Measurements from ENCODE around the gene PLEKHG4.

PLEKHG4 gene

GRCh38 chr16:67246081-67246755, 33.1 kb upstream of the PLEKHG4 start:
- Histone ChIP-seq H3K79me2 (ENCODE audit: insufficient read depth, low read length) (peaks cover 7% of the 10 kb centered on the region; the same call in 1 of the 2 replicates), H3K4me1 (ENCODE audit: insufficient read depth, low read length) (peaks cover 58% of the 10 kb centered on the region), H3K27me3 (ENCODE audit: insufficient read depth, low read length, poor library complexity) (peaks cover 26% of the 10 kb centered on the region), H3K27ac (ENCODE audit: low read length) (no peak overlapping the region), H3K4me2 (ENCODE audit: insufficient read depth, low read length) (peak overlapping the region; percentile 69), H3K4me3 (ENCODE audit: low read depth in 1 of 2, low read length in 2 of 2) (peak overlapping the region; percentile 49 to 79; a peak in 3 of 4 replicates), H4K20me1 (ENCODE audit: insufficient read depth, low read length) (peaks cover 19% of the 10 kb centered on the region), H3K9me3 (ENCODE audit: insufficient read depth, low read length, severe bottlenecking) (no peaks in the 10 kb centered on the region), H2AFZ (ENCODE audit: low read depth, low read length) (peak overlapping the region; percentile 89; the same call in 1 of the 2 replicates), H3K36me3 (ENCODE audit: insufficient read depth, low read length) (no peaks in the 10 kb centered on the region), H3K9ac (ENCODE audit: low read depth, low read length) (peak overlapping the region; percentile 71; the same call in 1 of the 2 replicates)
- TF ChIP-seq EZH2 (IDR thresholded peaks at IDR 0.05; ENCODE audit: borderline replicate concordance, low read depth, low read length, severe bottlenecking) (no peak), CTCF (IDR thresholded peaks at IDR 0.05; ENCODE audit: borderline replicate concordance, extremely low read depth, low read length, poor library complexity, severe bottlenecking) (peak; percentile 38)
- DNase-seq = no peak
- ATAC-seq (ENCODE audit: insufficient read depth, low read depth) = no peak

GRCh38 chr16:67246756-67247191, 32.6 kb upstream of the PLEKHG4 start:
- Histone ChIP-seq H3K27ac (ENCODE audit: low read length) (peak overlapping the region; percentile 64), H3K27me3 (ENCODE audit: insufficient read depth, low read length, poor library complexity) (peaks cover 26% of the 10 kb centered on the region), H3K9ac (ENCODE audit: low read depth, low read length) (peak overlapping the region; percentile 71), H3K4me1 (ENCODE audit: insufficient read depth, low read length) (peaks cover 58% of the 10 kb centered on the region), H3K4me2 (ENCODE audit: insufficient read depth, low read length) (peak overlapping the region; percentile 69), H3K79me2 (ENCODE audit: insufficient read depth, low read length) (peaks cover 7% of the 10 kb centered on the region; the same call in 1 of the 2 replicates), H3K9me3 (ENCODE audit: insufficient read depth, low read length, severe bottlenecking) (no peaks in the 10 kb centered on the region), H2AFZ (ENCODE audit: low read depth, low read length) (peak overlapping the region; percentile 89), H4K20me1 (ENCODE audit: insufficient read depth, low read length) (peaks cover 19% of the 10 kb centered on the region), H3K36me3 (ENCODE audit: insufficient read depth, low read length) (no peaks in the 10 kb centered on the region), H3K4me3 (ENCODE audit: low read depth in 1 of 2, low read length in 2 of 2) (peak overlapping the region; percentile 49 to 79)
- no peak for ATAC-seq (ENCODE audit: insufficient read depth, low read depth)
- no peak for TF ChIP-seq CTCF (IDR thresholded peaks at IDR 0.05; ENCODE audit: borderline replicate concordance, extremely low read depth, low read length, poor library complexity, severe bottlenecking)
- TF ChIP-seq EZH2 (IDR thresholded peaks at IDR 0.05; ENCODE audit: borderline replicate concordance, low read depth, low read length, severe bottlenecking) = no peak
- no peak for DNase-seq

GRCh38 chr16:67247192-67248072, 31.9 kb upstream of the PLEKHG4 start, which contains the start of gene FHOD1:
TSS of gene FHOD1 (minus strand) at chr16:67247481. CDS start at chr16:67247410, 71 bp downstream.
- peak within 1 kb of the TSS; percentile 89 for H2AFZ ChIP-seq (ENCODE audit: low read depth, low read length)
- H4K20me1 ChIP-seq (ENCODE audit: insufficient read depth, low read length) = peaks cover 15% of the 10 kb centered on the region
- peak within 1 kb of the TSS; percentile 64 for H3K27ac ChIP-seq (ENCODE audit: low read length)
- H3K9ac ChIP-seq (ENCODE audit: low read depth, low read length) = peak within 1 kb of the TSS; percentile 71
- H3K4me3 ChIP-seq (ENCODE audit: low read depth in 1 of 2, low read length in 2 of 2) = peak within 1 kb of the TSS; percentile 49 to 79
- H3K79me2 ChIP-seq (ENCODE audit: insufficient read depth, low read length) = 0 out of 2 replicates have a peak, but pooled peaks cover 4% of the 10 kb centered on the region
- H3K4me1 ChIP-seq (ENCODE audit: insufficient read depth, low read length) = peaks cover 58% of the 10 kb centered on the region
- H3K9me3 ChIP-seq (ENCODE audit: insufficient read depth, low read length, severe bottlenecking) = no peaks in the 10 kb centered on the region
- TF ChIP-seq CTCF (IDR thresholded peaks at IDR 0.05; ENCODE audit: borderline replicate concordance, extremely low read depth, low read length, poor library complexity, severe bottlenecking) (peak; percentile 17), EZH2 (IDR thresholded peaks at IDR 0.05; ENCODE audit: borderline replicate concordance, low read depth, low read length, severe bottlenecking) (no peak)
- H3K36me3 ChIP-seq (ENCODE audit: insufficient read depth, low read length) = no peaks in the 10 kb centered on the region
- H3K4me2 ChIP-seq (ENCODE audit: insufficient read depth, low read length) = peak within 1 kb of the TSS; percentile 69
- H3K27me3 ChIP-seq (ENCODE audit: insufficient read depth, low read length, poor library complexity) = peaks cover 26% of the 10 kb centered on the region
- peak; percentile 85 for ATAC-seq (ENCODE audit: insufficient read depth, low read depth)
- peak; percentile 97 for DNase-seq
